ENCODE measurements around the gene FGF21.
"Not testable (repeated sequence)": the region's sequence is repeated elsewhere in the genome, so short reads cannot be mapped to it uniquely, and the experiment has no call there.

Gene FGF21

GRCh38 chr19:48755084-48755641, at the start of gene FGF21:
FGF21 (plus strand) TSS chr19:48755524; CDS start chr19:48756237, 713 bp downstream.
- DNase-seq = no peak

GRCh38 chr19:48708471-48708870, 46.9 kb upstream of the FGF21 start:
- DNase-seq = no peak

- no peak for DNase-seq
These were observed 44.1 kb upstream of the FGF21 start for GRCh38 chr19:48711106-48711662.

- DNase-seq = no peak
These were observed 42.1 kb upstream of the FGF21 start for GRCh38 chr19:48713041-48713863.

- DNase-seq = peak; percentile 95 to 96
These were observed 41.2 kb upstream of the FGF21 start for GRCh38 chr19:48713864-48714755.

- no peak for DNase-seq
These were observed 40.3 kb upstream of the FGF21 start for GRCh38 chr19:48714759-48715675.

GRCh38 chr19:48715681-48716171, 39.6 kb upstream of the FGF21 start:
- no peak for DNase-seq

- DNase-seq = no peak
These were observed 38.6 kb upstream of the FGF21 start for GRCh38 chr19:48716562-48717291.

GRCh38 chr19:48718106-48718505, 37.2 kb upstream of the FGF21 start:
- not testable (repeated sequence) for DNase-seq

GRCh38 chr19:48718711-48719231, 36.6 kb upstream of the FGF21 start:
- no peak for DNase-seq

GRCh38 chr19:48719263-48720171, 35.8 kb upstream of the FGF21 start, which contains the start of gene MAMSTR:
MAMSTR (minus strand) TSS chr19:48719725; CDS start chr19:48719031, 694 bp downstream.
- no peak for DNase-seq

- DNase-seq = no peak
These were observed 35.1 kb upstream of the FGF21 start for GRCh38 chr19:48720251-48720612.

GRCh38 chr19:48720613-48721296, 34.6 kb upstream of the FGF21 start:
- peak; percentile 85 to 88 for DNase-seq

GRCh38 chr19:48722196-48722708, 33.1 kb upstream of the FGF21 start:
- no peak for DNase-seq

GRCh38 chr19:48724796-48725753, 30.2 kb upstream of the FGF21 start:
- DNase-seq = no peak

GRCh38 chr19:48726556-48726955, 28.8 kb upstream of the FGF21 start:
- DNase-seq = no peak

GRCh38 chr19:48728911-48729664, 26.2 kb upstream of the FGF21 start:
- no peak for DNase-seq
